GM23338 (cell line): Measurements from ENCODE around the gene PTPRN2. TPM values are rescaled to one million over a fixed set of nuclear protein-coding genes. Genes with fewer than 3 reads are reported as not detected.

Experiments
- ATAC-seq: fragments of 200-7000 bp; cut with Tn5 transposase; 3 replicates; pipeline ENCODE4 v1.9.1; 2020
- DNase-seq: peaks from one replicate; pipeline ENCODE4 v3.0.0-alpha.2; 2015; ENCODE audit warnings: low spot score
- H2AFZ ChIP-seq: fragments of 200-600 bp; sonication (generic); 2 replicates; pipeline ENCODE4 v1.8.0; 2016; ENCODE audit warnings: antibody characterized with exemption, mild to moderate bottlenecking, moderate library complexity
- H3F3A ChIP-seq: fragments of 200-600 bp; sonication (generic); replicated peaks from 2 replicates; pipeline ENCODE4 v1.8.0; 2017; ENCODE audit warnings: antibody characterized with exemption, mixed run types, low read depth
- H3K27ac ChIP-seq: fragments of 200-600 bp; sonication (generic); 2 replicates; pipeline ENCODE4 v1.6.1; 2016; ENCODE audit warnings: low read depth
- H3K27me3 ChIP-seq: fragments of 200-600 bp; sonication (generic); 2 replicates; pipeline ENCODE4 v1.8.0; 2016; ENCODE audit warnings: mild to moderate bottlenecking, mixed run types, moderate library complexity; ENCODE audit not compliant: insufficient read depth
- H3K36me3 ChIP-seq: fragments of 200-600 bp; sonication (generic); 2 replicates; pipeline ENCODE4 v1.8.0; 2016; ENCODE audit warnings: mild to moderate bottlenecking; ENCODE audit not compliant: insufficient read depth
- H3K4me1 ChIP-seq: fragments of 200-600 bp; sonication (generic); 2 replicates; pipeline ENCODE4 v1.8.0; 2016; ENCODE audit warnings: mild to moderate bottlenecking, moderate library complexity; ENCODE audit not compliant: insufficient read depth
- H3K4me2 ChIP-seq: fragments of 200-600 bp; sonication (generic); 2 replicates; pipeline ENCODE4 v1.7.1; 2017; ENCODE audit warnings: mixed run types
- H3K4me3 ChIP-seq: fragments of 200-600 bp; sonication (generic); 2 replicates; pipeline ENCODE4 v1.6.1; 2016; ENCODE audit warnings: mixed run types
- H3K79me2 ChIP-seq: fragments of 200-600 bp; sonication (generic); replicated peaks from 2 replicates; pipeline ENCODE4 v1.8.0; 2017; ENCODE audit warnings: mild to moderate bottlenecking; ENCODE audit not compliant: insufficient read depth
- H3K9me2 ChIP-seq: fragments of 200-600 bp; sonication (generic); 2 replicates; pipeline ENCODE4 v1.8.0; 2017; ENCODE audit not compliant: insufficient read depth
- H4K20me1 ChIP-seq: fragments of 200-600 bp; sonication (generic); replicated peaks from 2 replicates; pipeline ENCODE4 v1.8.0; 2017; ENCODE audit warnings: mild to moderate bottlenecking; ENCODE audit not compliant: insufficient read depth
- H3K27ac Mint-ChIP-seq: 2 replicates; pipeline ENCODE4 v1.8.0; 2020; ENCODE audit warnings: inconsistent platforms, mild to moderate bottlenecking, moderate library complexity, mixed read lengths
- H3K27me3 Mint-ChIP-seq: 3 replicates; pipeline ENCODE4 v1.8.0; 2022; ENCODE audit warnings: low read depth, mild to moderate bottlenecking, moderate library complexity, mixed read lengths, inconsistent platforms; ENCODE audit not compliant: insufficient read depth, poor library complexity
- H3K36me3 Mint-ChIP-seq: 3 replicates; pipeline ENCODE4 v1.8.0; 2021; ENCODE audit warnings: low read depth, mild to moderate bottlenecking, inconsistent platforms, moderate library complexity, mixed read lengths
- H3K4me1 Mint-ChIP-seq: 3 replicates; pipeline ENCODE4 v1.8.0; 2020; ENCODE audit warnings: mild to moderate bottlenecking, inconsistent platforms, mixed read lengths
- H3K4me3 Mint-ChIP-seq: 3 replicates; pipeline ENCODE4 v1.8.0; 2021; ENCODE audit warnings: moderate library complexity, mild to moderate bottlenecking, inconsistent platforms, mixed read lengths
- H3K9me3 Mint-ChIP-seq: 3 replicates; pipeline ENCODE4 v1.8.0; 2020; ENCODE audit warnings: moderate library complexity, mild to moderate bottlenecking, inconsistent platforms, mixed read lengths
- CREB1 ChIP-seq: fragments of 250-450 bp; sonication (Bioruptor Pico); IDR thresholded peaks from 2 replicates; pipeline ENCODE4 v1.5.0; 2020; ENCODE audit warnings: low read depth, mild to moderate bottlenecking, moderate library complexity
- CTCF ChIP-seq, 2 experiments: fragments of 200-600 bp in 1 of 2; sonication (generic) in 1 of 2; conservative IDR thresholded peaks; 2 replicates each; pipeline versions ENCODE4 v1.5.1 to v1.6.1; 2016 to 2017; ENCODE audit warnings: antibody characterized with exemption in 2 of 2, low read depth in 2 of 2, mild to moderate bottlenecking in 2 of 2, moderate library complexity in 1 of 2
- EZH2 ChIP-seq: fragments of 200-600 bp; sonication (generic); IDR thresholded peaks from one replicate; pipeline ENCODE4 v1.8.0; 2017; ENCODE audit warnings: antibody characterized with exemption, mild to moderate bottlenecking, low read depth; ENCODE audit not compliant: unreplicated experiment
- EZH2phosphoT487 ChIP-seq: fragments of 200-600 bp; sonication (generic); IDR thresholded peaks from one replicate; pipeline ENCODE4 v1.8.1; 2018; ENCODE audit warnings: antibody characterized with exemption; ENCODE audit not compliant: unreplicated experiment
- JUNB ChIP-seq: IDR thresholded peaks from one replicate; pipeline ENCODE4 v1.6.1; 2016; ENCODE audit warnings: antibody characterized with exemption; ENCODE audit not compliant: unreplicated experiment
- NANOG ChIP-seq: IDR thresholded peaks from 2 replicates; pipeline ENCODE4 v1.6.1; 2016; ENCODE audit warnings: antibody characterized with exemption, borderline replicate concordance
- STAT1 ChIP-seq: IDR thresholded peaks from one replicate; pipeline ENCODE4 v1.6.1; 2016; ENCODE audit warnings: antibody characterized with exemption; ENCODE audit not compliant: unreplicated experiment
- ZNF114 ChIP-seq: fragments of 250-450 bp; sonication (Bioruptor Pico); IDR thresholded peaks from 2 replicates; pipeline ENCODE4 v1.5.0; 2020; ENCODE audit warnings: mild to moderate bottlenecking, moderate library complexity
- ZNF331 ChIP-seq: fragments of 250-450 bp; sonication (Bioruptor Pico); IDR thresholded peaks from 2 replicates; pipeline ENCODE4 v1.5.0; 2020; ENCODE audit warnings: low read depth, mild to moderate bottlenecking, moderate library complexity
- polyA plus RNA-seq: library from polyadenylated mRNA; unstranded; fragments of >200 nt; fragmentation: Nextera tagmentation; extraction: Ambion mirVana; gene quantifications from 2 replicates; pipeline ENCODE4 v1.2.1, GENCODE V29; 2016
- total RNA-seq: library from RNA; depleted of rRNA; stranded (reverse); fragments of >200 nt; shearing (Covaris generic); gene quantifications from 2 replicates; pipeline ENCODE4 v1.2.3, GENCODE V29; 2014
- TF ChIP-seq, protein P1 (sequence below): IDR thresholded peaks from one replicate; pipeline ENCODE4 v1.6.1; 2018; ENCODE audit warnings: antibody characterized with exemption; ENCODE audit not compliant: unreplicated experiment
- TF ChIP-seq, protein P2 (sequence below): fragments of 250-450 bp; sonication (Bioruptor Pico); IDR thresholded peaks from 2 replicates; pipeline ENCODE4 v1.5.0; 2020; ENCODE audit warnings: mild to moderate bottlenecking, moderate library complexity
- TF ChIP-seq, protein P3 (sequence below): IDR thresholded peaks from 2 replicates; pipeline ENCODE4 v1.6.1; 2016; ENCODE audit warnings: antibody characterized with exemption

The PTPRN2 gene
- total and polyA plus RNA-seq, 2 experiments from 2014 or later = 0.87 to 4.0 TPM

- ATAC-seq = no peak
- Mint-ChIP-seq H3K36me3 (peaks cover 36% of the 10 kb centered on the region), H3K9me3 (peaks cover 90% of the 10 kb centered on the region), H3K27me3 (peaks cover 20% of the 10 kb centered on the region), H3K4me3 (no peak overlapping the region), H3K27ac (no peak overlapping the region), H3K4me1 (no peaks in the 10 kb centered on the region)
- Histone ChIP-seq H2AFZ (no peak overlapping the region), H3K4me3 (no peak overlapping the region), H3K27me3 (no peaks in the 10 kb centered on the region), H3F3A (no peaks in the 10 kb centered on the region), H3K36me3 (no peaks in the 10 kb centered on the region), H3K27ac (no peak overlapping the region), H3K4me1 (no peaks in the 10 kb centered on the region), H3K9me2 (no peaks in the 10 kb centered on the region), H3K4me2 (no peak overlapping the region), H3K79me2 (no peaks in the 10 kb centered on the region), H4K20me1 (no peaks in the 10 kb centered on the region)
- no peak for DNase-seq
- TF ChIP-seq CTCF (conservative IDR thresholded peaks at IDR 0.05; ENCODE audit: low read depth in 2 of 2) (no peak), ZNF331 (CRISPR knock-in tag) (no peak), ZNF114 (CRISPR knock-in tag) (no peak), EZH2phosphoT487 (no peak), STAT1 (no peak), JUNB (no peak), EZH2 (no peak), NANOG (no peak), CREB1 (CRISPR knock-in tag) (no peak)
- TF ChIP-seq, protein P1, sequence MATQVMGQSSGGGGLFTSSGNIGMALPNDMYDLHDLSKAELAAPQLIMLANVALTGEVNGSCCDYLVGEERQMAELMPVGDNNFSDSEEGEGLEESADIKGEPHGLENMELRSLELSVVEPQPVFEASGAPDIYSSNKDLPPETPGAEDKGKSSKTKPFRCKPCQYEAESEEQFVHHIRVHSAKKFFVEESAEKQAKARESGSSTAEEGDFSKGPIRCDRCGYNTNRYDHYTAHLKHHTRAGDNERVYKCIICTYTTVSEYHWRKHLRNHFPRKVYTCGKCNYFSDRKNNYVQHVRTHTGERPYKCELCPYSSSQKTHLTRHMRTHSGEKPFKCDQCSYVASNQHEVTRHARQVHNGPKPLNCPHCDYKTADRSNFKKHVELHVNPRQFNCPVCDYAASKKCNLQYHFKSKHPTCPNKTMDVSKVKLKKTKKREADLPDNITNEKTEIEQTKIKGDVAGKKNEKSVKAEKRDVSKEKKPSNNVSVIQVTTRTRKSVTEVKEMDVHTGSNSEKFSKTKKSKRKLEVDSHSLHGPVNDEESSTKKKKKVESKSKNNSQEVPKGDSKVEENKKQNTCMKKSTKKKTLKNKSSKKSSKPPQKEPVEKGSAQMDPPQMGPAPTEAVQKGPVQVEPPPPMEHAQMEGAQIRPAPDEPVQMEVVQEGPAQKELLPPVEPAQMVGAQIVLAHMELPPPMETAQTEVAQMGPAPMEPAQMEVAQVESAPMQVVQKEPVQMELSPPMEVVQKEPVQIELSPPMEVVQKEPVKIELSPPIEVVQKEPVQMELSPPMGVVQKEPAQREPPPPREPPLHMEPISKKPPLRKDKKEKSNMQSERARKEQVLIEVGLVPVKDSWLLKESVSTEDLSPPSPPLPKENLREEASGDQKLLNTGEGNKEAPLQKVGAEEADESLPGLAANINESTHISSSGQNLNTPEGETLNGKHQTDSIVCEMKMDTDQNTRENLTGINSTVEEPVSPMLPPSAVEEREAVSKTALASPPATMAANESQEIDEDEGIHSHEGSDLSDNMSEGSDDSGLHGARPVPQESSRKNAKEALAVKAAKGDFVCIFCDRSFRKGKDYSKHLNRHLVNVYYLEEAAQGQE = no peak
- TF ChIP-seq, protein P2, sequence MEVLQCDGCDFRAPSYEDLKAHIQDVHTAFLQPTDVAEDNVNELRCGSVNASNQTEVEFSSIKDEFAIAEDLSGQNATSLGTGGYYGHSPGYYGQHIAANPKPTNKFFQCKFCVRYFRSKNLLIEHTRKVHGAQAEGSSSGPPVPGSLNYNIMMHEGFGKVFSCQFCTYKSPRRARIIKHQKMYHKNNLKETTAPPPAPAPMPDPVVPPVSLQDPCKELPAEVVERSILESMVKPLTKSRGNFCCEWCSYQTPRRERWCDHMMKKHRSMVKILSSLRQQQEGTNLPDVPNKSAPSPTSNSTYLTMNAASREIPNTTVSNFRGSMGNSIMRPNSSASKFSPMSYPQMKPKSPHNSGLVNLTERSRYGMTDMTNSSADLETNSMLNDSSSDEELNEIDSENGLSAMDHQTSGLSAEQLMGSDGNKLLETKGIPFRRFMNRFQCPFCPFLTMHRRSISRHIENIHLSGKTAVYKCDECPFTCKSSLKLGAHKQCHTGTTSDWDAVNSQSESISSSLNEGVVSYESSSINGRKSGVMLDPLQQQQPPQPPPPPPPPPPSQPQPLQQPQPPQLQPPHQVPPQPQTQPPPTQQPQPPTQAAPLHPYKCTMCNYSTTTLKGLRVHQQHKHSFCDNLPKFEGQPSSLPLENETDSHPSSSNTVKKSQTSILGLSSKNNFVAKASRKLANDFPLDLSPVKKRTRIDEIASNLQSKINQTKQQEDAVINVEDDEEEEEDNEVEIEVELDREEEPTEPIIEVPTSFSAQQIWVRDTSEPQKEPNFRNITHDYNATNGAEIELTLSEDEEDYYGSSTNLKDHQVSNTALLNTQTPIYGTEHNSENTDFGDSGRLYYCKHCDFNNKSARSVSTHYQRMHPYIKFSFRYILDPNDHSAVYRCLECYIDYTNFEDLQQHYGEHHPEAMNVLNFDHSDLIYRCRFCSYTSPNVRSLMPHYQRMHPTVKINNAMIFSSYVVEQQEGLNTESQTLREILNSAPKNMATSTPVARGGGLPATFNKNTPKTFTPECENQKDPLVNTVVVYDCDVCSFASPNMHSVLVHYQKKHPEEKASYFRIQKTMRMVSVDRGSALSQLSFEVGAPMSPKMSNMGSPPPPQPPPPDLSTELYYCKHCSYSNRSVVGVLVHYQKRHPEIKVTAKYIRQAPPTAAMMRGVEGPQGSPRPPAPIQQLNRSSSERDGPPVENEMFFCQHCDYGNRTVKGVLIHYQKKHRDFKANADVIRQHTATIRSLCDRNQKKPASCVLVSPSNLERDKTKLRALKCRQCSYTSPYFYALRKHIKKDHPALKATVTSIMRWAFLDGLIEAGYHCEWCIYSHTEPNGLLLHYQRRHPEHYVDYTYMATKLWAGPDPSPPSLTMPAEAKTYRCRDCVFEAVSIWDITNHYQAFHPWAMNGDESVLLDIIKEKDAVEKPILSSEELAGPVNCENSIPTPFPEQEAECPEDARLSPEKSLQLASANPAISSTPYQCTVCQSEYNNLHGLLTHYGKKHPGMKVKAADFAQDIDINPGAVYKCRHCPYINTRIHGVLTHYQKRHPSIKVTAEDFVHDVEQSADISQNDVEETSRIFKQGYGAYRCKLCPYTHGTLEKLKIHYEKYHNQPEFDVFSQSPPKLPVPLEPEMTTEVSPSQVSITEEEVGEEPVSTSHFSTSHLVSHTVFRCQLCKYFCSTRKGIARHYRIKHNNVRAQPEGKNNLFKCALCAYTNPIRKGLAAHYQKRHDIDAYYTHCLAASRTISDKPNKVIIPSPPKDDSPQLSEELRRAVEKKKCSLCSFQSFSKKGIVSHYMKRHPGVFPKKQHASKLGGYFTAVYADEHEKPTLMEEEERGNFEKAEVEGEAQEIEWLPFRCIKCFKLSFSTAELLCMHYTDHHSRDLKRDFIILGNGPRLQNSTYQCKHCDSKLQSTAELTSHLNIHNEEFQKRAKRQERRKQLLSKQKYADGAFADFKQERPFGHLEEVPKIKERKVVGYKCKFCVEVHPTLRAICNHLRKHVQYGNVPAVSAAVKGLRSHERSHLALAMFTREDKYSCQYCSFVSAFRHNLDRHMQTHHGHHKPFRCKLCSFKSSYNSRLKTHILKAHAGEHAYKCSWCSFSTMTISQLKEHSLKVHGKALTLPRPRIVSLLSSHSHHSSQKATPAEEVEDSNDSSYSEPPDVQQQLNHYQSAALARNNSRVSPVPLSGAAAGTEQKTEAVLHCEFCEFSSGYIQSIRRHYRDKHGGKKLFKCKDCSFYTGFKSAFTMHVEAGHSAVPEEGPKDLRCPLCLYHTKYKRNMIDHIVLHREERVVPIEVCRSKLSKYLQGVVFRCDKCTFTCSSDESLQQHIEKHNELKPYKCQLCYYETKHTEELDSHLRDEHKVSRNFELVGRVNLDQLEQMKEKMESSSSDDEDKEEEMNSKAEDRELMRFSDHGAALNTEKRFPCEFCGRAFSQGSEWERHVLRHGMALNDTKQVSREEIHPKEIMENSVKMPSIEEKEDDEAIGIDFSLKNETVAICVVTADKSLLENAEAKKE (CRISPR knock-in tag) = no peak
- TF ChIP-seq, protein P3, sequence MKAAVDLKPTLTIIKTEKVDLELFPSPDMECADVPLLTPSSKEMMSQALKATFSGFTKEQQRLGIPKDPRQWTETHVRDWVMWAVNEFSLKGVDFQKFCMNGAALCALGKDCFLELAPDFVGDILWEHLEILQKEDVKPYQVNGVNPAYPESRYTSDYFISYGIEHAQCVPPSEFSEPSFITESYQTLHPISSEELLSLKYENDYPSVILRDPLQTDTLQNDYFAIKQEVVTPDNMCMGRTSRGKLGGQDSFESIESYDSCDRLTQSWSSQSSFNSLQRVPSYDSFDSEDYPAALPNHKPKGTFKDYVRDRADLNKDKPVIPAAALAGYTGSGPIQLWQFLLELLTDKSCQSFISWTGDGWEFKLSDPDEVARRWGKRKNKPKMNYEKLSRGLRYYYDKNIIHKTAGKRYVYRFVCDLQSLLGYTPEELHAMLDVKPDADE = no peak
Measured at GRCh38 chr7:157610671-157611295, 976.8 kb downstream of the PTPRN2 start.
